HTERT RPE-1 (cell line): ENCODE data around the gene CNPPD1.

ENCODE experiments used
- in situ Hi-C: fragments of 300-500 bp; cut with MboI; formaldehyde crosslinking; loops from 4 replicates; pipeline ENCODE4 v1.14.3; 2020; ENCODE audit warnings: low sequenced_read_pairs

Gene CNPPD1

DNA sequence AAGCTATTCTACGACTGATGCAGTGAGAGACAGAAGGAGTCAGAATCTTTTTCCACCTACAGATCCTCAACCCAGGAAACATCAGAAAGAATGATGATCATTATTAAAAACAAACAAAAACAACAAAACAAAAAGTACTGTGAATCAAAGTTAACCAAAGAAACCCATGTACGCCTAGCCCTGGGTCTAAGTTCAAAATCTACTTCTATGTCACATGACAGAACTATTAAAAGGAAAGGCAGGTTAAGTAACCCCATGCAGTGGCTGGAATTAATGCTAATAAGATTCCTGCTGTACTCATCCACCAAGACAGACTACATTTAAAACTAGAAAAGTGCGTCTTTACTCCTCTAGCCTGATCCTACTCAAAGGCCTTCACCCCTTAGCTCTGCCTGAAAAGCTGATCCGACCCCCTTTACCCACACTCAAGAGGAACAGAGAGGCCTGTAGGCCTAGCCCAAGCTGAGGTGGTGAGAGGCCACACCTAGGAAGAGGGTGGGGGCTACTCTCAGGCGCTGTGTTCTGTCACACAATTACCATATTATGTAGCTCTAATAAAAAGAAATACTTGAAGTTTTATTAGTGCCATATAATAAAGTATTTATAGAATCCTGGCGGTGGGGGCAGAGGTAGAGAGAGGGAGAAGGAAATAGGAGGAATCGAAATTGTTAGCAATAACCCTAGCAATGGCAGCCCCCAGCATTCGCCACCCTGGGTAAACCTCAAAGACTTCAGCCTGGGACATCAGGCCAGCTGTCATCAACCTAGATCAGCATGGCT is 53.2 kb downstream of the CNPPD1 start:
- in situ Hi-C loops, result no loop called here

- in situ Hi-C loops, result no loop called here
Observed at GRCh38 chr2:219122202-219122980, 54.3 kb downstream of the CNPPD1 start.
